WTC11 (cell line): ENCODE measurements around the gene SLC2A9. TPM values are rescaled to one million over a fixed set of nuclear protein-coding genes. Genes with fewer than 3 reads are reported as not detected.

Experiments used
- ATAC-seq: fragments of 200-7000 bp; cut with Tn5 transposase; 2 replicates; pipeline ENCODE4 v1.10.0; 2021; ENCODE audit warnings: mild to moderate bottlenecking, moderate library complexity
- CTCF ChIA-PET: fragments of 300-600 bp; sonication (Branson Sonifier 250); formaldehyde crosslinking; loops from one replicate; lab custom pipeline; 2021; ENCODE audit warnings: antibody characterized with exemption; lab: Charles Lee
- POLR2A ChIA-PET: fragments of 350-600 bp; sonication (Branson Sonifier 250); formaldehyde crosslinking; loops from one replicate; lab custom pipeline; 2021; ENCODE audit warnings: antibody characterized with exemption; lab: Charles Lee
- DNase-seq: peaks from one replicate; pipeline ENCODE4 v3.0.0; 2021; ENCODE audit warnings: low spot score
- H3K27ac Mint-ChIP-seq: 2 replicates; pipeline ENCODE4 v1.8.0; 2021; ENCODE audit warnings: mixed read lengths
- H3K27me3 Mint-ChIP-seq: 2 replicates; pipeline ENCODE4 v1.8.0; 2021; ENCODE audit warnings: low read depth, mild to moderate bottlenecking, moderate library complexity, mixed read lengths
- H3K36me3 Mint-ChIP-seq: 2 replicates; pipeline ENCODE4 v1.8.0; 2021; ENCODE audit warnings: mixed read lengths
- H3K4me1 Mint-ChIP-seq: 2 replicates; pipeline ENCODE4 v1.8.0; 2022; ENCODE audit warnings: mixed read lengths
- H3K4me3 Mint-ChIP-seq: 2 replicates; pipeline ENCODE4 v1.8.0; 2021; ENCODE audit warnings: mild to moderate bottlenecking, moderate library complexity, mixed read lengths
- H3K9me3 Mint-ChIP-seq: 2 replicates; pipeline ENCODE4 v1.8.0; 2021; ENCODE audit warnings: mixed read lengths
- ARID4B ChIP-seq: sonication (generic); formaldehyde crosslinking; IDR thresholded peaks from 2 replicates; pipeline ENCODE4 v1.8.0; 2023; ENCODE audit warnings: missing genetic modification reagents, mild to moderate bottlenecking, borderline replicate concordance
- EMX1 ChIP-seq: fragments of 250-450 bp; sonication (Bioruptor Pico); IDR thresholded peaks from 2 replicates; pipeline ENCODE4 v1.8.0; 2021; ENCODE audit warnings: mild to moderate bottlenecking
- ESRRA ChIP-seq: sonication (generic); formaldehyde crosslinking; IDR thresholded peaks from 2 replicates; pipeline ENCODE4 v1.8.1; 2022; ENCODE audit warnings: mild to moderate bottlenecking, missing genetic modification reagents, borderline replicate concordance
- ETV6 ChIP-seq: sonication (generic); formaldehyde crosslinking; IDR thresholded peaks from 2 replicates; pipeline ENCODE4 v1.8.1; 2022; ENCODE audit warnings: mild to moderate bottlenecking, missing genetic modification reagents
- HMGA2 ChIP-seq: fragments of 250-450 bp; sonication (Bioruptor Pico); IDR thresholded peaks from 2 replicates; pipeline ENCODE4 v1.4.0; 2021; ENCODE audit warnings: mild to moderate bottlenecking, moderate library complexity
- MLX ChIP-seq: sonication (generic); formaldehyde crosslinking; IDR thresholded peaks from 2 replicates; pipeline ENCODE4 v1.8.1; 2023; ENCODE audit warnings: mild to moderate bottlenecking, missing genetic modification reagents, moderate library complexity
- ZNF232 ChIP-seq: sonication (generic); formaldehyde crosslinking; IDR thresholded peaks from 2 replicates; pipeline ENCODE4 v1.8.0; 2022; ENCODE audit warnings: mild to moderate bottlenecking, missing genetic modification reagents
- ZNF423 ChIP-seq: fragments of 250-450 bp; sonication (Bioruptor Pico); IDR thresholded peaks from 2 replicates; pipeline ENCODE4 v2.1.2; 2022; ENCODE audit warnings: mild to moderate bottlenecking, moderate library complexity
- total RNA-seq: library from RNA; stranded (reverse); gene quantifications from 3 replicates; pipeline ENCODE4 v1.2.3, GENCODE V29; 2021
- TF ChIP-seq, protein P1 (sequence below): sonication (generic); formaldehyde crosslinking; IDR thresholded peaks from 2 replicates; pipeline ENCODE4 v1.8.1; 2023; ENCODE audit warnings: mild to moderate bottlenecking, missing genetic modification reagents, borderline replicate concordance
- TF ChIP-seq, protein P2 (sequence below): sonication (generic); formaldehyde crosslinking; IDR thresholded peaks from 2 replicates; pipeline ENCODE4 v1.8.0; 2022; ENCODE audit warnings: missing genetic modification reagents
- TF ChIP-seq, protein P3 (sequence below): sonication (generic); formaldehyde crosslinking; IDR thresholded peaks from 2 replicates; pipeline ENCODE4 v1.8.0; 2023; ENCODE audit warnings: missing genetic modification reagents
- TF ChIP-seq, protein P4 (sequence below): fragments of 250-450 bp; sonication (Bioruptor Pico); IDR thresholded peaks from 2 replicates; pipeline ENCODE4 v1.8.0; 2021; ENCODE audit warnings: mild to moderate bottlenecking
- TF ChIP-seq, protein P5 (sequence below): sonication (generic); formaldehyde crosslinking; IDR thresholded peaks from 2 replicates; pipeline ENCODE4 v1.8.0; 2022; ENCODE audit warnings: mild to moderate bottlenecking, missing genetic modification reagents
- TF ChIP-seq, protein P6 (sequence below): sonication (generic); formaldehyde crosslinking; IDR thresholded peaks from 2 replicates; pipeline ENCODE4 v1.8.0; 2022; ENCODE audit warnings: mild to moderate bottlenecking, missing genetic modification reagents

The SLC2A9 gene
- total RNA-seq, 1 experiment from 2014 or later, result not detected

DNA sequence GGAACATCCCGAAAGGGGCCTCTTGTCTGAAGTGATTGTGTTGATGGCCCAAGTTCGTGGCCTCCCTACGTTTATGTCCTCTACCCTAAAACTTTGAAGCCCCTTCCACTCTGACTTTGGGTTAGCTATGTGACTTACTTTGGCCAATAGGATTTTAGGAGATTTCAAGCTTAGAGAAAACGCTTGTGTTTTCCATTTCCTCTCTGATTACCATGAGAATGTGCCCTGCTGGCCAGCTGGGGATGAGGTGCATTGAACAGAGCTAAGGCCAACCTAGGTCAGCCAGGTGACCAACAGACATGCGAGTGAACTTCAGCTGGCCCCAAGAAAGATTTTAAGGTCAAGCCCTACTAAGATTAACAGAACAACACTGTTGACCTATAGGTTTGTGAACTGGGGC lies 82.4 kb downstream of the SLC2A9 start (continued):
- TF ChIP-seq, protein P1, sequence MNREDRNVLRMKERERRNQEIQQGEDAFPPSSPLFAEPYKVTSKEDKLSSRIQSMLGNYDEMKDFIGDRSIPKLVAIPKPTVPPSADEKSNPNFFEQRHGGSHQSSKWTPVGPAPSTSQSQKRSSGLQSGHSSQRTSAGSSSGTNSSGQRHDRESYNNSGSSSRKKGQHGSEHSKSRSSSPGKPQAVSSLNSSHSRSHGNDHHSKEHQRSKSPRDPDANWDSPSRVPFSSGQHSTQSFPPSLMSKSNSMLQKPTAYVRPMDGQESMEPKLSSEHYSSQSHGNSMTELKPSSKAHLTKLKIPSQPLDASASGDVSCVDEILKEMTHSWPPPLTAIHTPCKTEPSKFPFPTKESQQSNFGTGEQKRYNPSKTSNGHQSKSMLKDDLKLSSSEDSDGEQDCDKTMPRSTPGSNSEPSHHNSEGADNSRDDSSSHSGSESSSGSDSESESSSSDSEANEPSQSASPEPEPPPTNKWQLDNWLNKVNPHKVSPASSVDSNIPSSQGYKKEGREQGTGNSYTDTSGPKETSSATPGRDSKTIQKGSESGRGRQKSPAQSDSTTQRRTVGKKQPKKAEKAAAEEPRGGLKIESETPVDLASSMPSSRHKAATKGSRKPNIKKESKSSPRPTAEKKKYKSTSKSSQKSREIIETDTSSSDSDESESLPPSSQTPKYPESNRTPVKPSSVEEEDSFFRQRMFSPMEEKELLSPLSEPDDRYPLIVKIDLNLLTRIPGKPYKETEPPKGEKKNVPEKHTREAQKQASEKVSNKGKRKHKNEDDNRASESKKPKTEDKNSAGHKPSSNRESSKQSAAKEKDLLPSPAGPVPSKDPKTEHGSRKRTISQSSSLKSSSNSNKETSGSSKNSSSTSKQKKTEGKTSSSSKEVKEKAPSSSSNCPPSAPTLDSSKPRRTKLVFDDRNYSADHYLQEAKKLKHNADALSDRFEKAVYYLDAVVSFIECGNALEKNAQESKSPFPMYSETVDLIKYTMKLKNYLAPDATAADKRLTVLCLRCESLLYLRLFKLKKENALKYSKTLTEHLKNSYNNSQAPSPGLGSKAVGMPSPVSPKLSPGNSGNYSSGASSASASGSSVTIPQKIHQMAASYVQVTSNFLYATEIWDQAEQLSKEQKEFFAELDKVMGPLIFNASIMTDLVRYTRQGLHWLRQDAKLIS (CRISPR knock-in tag), result no peak
- TF ChIP-seq ETV6 (CRISPR knock-in tag), result no peak
- TF ChIP-seq, protein P2, sequence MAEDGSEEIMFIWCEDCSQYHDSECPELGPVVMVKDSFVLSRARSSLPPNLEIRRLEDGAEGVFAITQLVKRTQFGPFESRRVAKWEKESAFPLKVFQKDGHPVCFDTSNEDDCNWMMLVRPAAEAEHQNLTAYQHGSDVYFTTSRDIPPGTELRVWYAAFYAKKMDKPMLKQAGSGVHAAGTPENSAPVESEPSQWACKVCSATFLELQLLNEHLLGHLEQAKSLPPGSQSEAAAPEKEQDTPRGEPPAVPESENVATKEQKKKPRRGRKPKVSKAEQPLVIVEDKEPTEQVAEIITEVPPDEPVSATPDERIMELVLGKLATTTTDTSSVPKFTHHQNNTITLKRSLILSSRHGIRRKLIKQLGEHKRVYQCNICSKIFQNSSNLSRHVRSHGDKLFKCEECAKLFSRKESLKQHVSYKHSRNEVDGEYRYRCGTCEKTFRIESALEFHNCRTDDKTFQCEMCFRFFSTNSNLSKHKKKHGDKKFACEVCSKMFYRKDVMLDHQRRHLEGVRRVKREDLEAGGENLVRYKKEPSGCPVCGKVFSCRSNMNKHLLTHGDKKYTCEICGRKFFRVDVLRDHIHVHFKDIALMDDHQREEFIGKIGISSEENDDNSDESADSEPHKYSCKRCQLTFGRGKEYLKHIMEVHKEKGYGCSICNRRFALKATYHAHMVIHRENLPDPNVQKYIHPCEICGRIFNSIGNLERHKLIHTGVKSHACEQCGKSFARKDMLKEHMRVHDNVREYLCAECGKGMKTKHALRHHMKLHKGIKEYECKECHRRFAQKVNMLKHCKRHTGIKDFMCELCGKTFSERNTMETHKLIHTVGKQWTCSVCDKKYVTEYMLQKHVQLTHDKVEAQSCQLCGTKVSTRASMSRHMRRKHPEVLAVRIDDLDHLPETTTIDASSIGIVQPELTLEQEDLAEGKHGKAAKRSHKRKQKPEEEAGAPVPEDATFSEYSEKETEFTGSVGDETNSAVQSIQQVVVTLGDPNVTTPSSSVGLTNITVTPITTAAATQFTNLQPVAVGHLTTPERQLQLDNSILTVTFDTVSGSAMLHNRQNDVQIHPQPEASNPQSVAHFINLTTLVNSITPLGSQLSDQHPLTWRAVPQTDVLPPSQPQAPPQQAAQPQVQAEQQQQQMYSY (CRISPR knock-in tag), result no peak
- no peak for TF ChIP-seq ZNF232
- no peak for TF ChIP-seq ESRRA (CRISPR knock-in tag)

- no peaks in the 10 kb centered on the region for H3K36me3 Mint-ChIP-seq
- no peak overlapping the region for H3K27ac Mint-ChIP-seq
- peaks cover 28% of the 10 kb centered on the region for H3K4me1 Mint-ChIP-seq
- peaks cover 4% of the 10 kb centered on the region; the same call in 1 of the 2 replicates for H3K9me3 Mint-ChIP-seq
- H3K27me3 Mint-ChIP-seq, result peaks cover 12% of the 10 kb centered on the region
- no peak for ATAC-seq
- TF ChIP-seq EMX1 (CRISPR knock-in tag), result no peak
- TF ChIP-seq ZNF423 (CRISPR knock-in tag), result no peak
- TF ChIP-seq, protein P3, sequence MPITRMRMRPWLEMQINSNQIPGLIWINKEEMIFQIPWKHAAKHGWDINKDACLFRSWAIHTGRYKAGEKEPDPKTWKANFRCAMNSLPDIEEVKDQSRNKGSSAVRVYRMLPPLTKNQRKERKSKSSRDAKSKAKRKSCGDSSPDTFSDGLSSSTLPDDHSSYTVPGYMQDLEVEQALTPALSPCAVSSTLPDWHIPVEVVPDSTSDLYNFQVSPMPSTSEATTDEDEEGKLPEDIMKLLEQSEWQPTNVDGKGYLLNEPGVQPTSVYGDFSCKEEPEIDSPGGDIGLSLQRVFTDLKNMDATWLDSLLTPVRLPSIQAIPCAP (CRISPR knock-in tag), result no peak
- TF ChIP-seq ESRRA (CRISPR knock-in tag), result no peak
- no peak for TF ChIP-seq ARID4B (CRISPR knock-in tag)
- TF ChIP-seq, protein P4, sequence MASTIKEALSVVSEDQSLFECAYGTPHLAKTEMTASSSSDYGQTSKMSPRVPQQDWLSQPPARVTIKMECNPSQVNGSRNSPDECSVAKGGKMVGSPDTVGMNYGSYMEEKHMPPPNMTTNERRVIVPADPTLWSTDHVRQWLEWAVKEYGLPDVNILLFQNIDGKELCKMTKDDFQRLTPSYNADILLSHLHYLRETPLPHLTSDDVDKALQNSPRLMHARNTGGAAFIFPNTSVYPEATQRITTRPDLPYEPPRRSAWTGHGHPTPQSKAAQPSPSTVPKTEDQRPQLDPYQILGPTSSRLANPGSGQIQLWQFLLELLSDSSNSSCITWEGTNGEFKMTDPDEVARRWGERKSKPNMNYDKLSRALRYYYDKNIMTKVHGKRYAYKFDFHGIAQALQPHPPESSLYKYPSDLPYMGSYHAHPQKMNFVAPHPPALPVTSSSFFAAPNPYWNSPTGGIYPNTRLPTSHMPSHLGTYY (CRISPR knock-in tag), result no peak
- TF ChIP-seq HMGA2 (CRISPR knock-in tag), result no peak
- TF ChIP-seq, protein P5, sequence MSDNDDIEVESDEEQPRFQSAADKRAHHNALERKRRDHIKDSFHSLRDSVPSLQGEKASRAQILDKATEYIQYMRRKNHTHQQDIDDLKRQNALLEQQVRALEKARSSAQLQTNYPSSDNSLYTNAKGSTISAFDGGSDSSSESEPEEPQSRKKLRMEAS, result no peak
- no peak for TF ChIP-seq MLX (CRISPR knock-in tag)
- TF ChIP-seq, protein P6, sequence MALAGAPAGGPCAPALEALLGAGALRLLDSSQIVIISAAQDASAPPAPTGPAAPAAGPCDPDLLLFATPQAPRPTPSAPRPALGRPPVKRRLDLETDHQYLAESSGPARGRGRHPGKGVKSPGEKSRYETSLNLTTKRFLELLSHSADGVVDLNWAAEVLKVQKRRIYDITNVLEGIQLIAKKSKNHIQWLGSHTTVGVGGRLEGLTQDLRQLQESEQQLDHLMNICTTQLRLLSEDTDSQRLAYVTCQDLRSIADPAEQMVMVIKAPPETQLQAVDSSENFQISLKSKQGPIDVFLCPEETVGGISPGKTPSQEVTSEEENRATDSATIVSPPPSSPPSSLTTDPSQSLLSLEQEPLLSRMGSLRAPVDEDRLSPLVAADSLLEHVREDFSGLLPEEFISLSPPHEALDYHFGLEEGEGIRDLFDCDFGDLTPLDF (CRISPR knock-in tag), result no peak
- no peak for TF ChIP-seq ETV6 (CRISPR knock-in tag)
- CTCF ChIA-PET, result no interaction called here
- H3K4me3 Mint-ChIP-seq, result no peak overlapping the region
- POLR2A ChIA-PET, result no interaction called here
- no peak for DNase-seq
These were observed 84.2 kb downstream of the SLC2A9 start for GRCh38 chr4:9937078-9937477.
